Muscle layer of duodenum (tissue), 2 donors: ENCODE results near the gene SLC38A1.

ENCODE experiments used
- H3K27ac ChIP-seq: one replicate; pipeline ENCODE4 v1.7.0; 2013; ENCODE audit warnings: mild to moderate bottlenecking, low read length
- H3K27me3 ChIP-seq: one replicate; pipeline ENCODE4 v1.7.0; 2013; ENCODE audit warnings: low read depth, mild to moderate bottlenecking, control low read depth, low read length
- H3K36me3 ChIP-seq, 2 donors: one replicate each; pipeline ENCODE4 v1.7.0; 2013; ENCODE audit warnings: low read length in 2 of 2, control low read depth in 1 of 2, mild to moderate bottlenecking in 1 of 2; ENCODE audit not compliant: insufficient read depth in 2 of 2, control insufficient read depth in 1 of 2
- H3K4me1 ChIP-seq, 2 donors: one replicate each; pipeline ENCODE4 v1.7.0; 2013; ENCODE audit warnings: low read length in 2 of 2, mild to moderate bottlenecking in 2 of 2, control low read depth in 1 of 2, moderate library complexity in 1 of 2; ENCODE audit not compliant: insufficient read depth in 2 of 2, control insufficient read depth in 1 of 2
- H3K4me3 ChIP-seq, 2 donors: one replicate each; pipeline ENCODE4 v1.7.0; 2013; ENCODE audit warnings: low read length in 2 of 2, low read depth in 1 of 2, mild to moderate bottlenecking in 1 of 2
- H3K9me3 ChIP-seq, 2 donors: one replicate each; pipeline ENCODE4 v1.7.0; 2013; ENCODE audit warnings: low read length in 2 of 2, control low read depth in 1 of 2, mild to moderate bottlenecking in 1 of 2; ENCODE audit not compliant: control insufficient read depth in 1 of 2
- donor health status: healthy.

Gene SLC38A1

DNA sequence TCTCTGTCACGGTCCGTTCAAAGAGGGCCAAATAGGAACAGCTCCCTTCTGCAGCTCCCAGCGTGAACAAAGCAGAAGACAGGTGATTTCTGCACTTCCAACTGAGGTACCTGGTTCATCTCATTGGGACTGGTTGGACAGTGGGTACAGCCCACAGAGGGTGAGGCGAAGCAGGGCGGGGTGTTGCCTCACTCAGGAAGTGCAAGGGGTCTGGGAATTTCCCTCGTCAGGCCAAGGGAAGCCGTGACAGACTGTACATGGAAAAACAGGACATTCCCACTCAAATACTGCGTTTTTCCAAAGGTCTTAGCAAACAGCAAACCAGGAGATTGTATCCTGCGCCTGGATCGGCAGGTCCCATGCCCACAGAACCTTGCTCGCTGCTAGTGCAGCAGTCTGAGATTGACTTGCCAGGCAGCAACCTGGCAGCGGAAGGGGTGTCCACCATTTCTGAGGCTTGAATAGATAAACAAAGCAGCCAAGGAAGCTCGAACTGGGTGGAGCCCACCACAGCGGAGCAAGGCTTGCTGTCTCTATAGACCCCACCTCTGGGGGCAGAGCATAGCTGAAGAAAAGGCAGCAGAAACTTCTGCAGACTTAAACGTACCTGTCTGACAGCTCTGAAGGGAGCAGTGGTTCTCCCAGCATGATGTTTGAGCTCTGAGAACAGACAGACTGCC lies 22.7 kb downstream of the SLC38A1 start:
- H3K4me3 ChIP-seq = no peak overlapping the region
- no peaks in the 10 kb centered on the region for H3K4me1 ChIP-seq
- H3K27me3 ChIP-seq = no peaks in the 10 kb centered on the region
- no peaks in the 10 kb centered on the region for H3K36me3 ChIP-seq
- H3K27ac ChIP-seq = no peak overlapping the region
- H3K9me3 ChIP-seq = no peaks in the 10 kb centered on the region

- Histone ChIP-seq H3K9me3 (no peaks in the 10 kb centered on the region), H3K27ac (no peak overlapping the region), H3K4me3 (no peak overlapping the region), H3K27me3 (no peaks in the 10 kb centered on the region), H3K4me1 (no peaks in the 10 kb centered on the region), H3K36me3 (no peaks in the 10 kb centered on the region)
Measured at GRCh38 chr12:46244997-46245396, 23.8 kb downstream of the SLC38A1 start.

DNA sequence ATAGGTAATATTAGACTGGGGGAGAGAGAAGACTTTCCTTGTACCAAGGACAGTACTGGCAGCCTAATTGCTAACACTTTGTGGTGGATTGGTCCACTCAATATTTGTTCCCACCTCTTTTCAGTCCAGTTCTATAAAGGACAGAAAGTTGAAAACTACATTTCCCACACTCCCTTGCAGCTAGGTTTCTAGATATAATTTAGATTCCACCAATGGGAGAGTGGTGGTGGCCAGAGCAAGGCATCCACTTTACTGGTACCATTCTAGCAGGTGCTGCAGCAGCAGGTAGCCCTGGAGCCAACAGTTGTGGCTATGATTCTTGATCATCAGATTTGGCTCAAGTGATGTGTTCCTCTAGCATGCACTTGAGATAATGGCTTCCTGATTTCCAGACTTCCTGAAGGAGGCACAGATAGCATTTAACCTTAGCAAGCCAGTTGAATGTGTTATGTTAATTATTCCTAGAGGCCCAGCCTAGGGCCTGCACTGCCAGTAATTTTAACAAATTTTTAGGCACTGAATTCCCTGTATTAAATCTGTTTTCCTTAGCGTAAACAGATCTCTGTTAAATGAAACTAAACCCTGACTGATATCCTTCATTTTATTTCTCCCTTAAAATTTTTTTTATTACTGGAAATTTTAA lies 24.4 kb downstream of the SLC38A1 start:
- Histone ChIP-seq H3K9me3 (no peaks in the 10 kb centered on the region), H3K27ac (no peak overlapping the region), H3K4me3 (no peak overlapping the region), H3K36me3 (no peaks in the 10 kb centered on the region), H3K4me1 (no peaks in the 10 kb centered on the region), H3K27me3 (no peaks in the 10 kb centered on the region)

GRCh38 chr12:46242569-46242968 lies 26.3 kb downstream of the SLC38A1 start:
- no peak overlapping the region for H3K4me3 ChIP-seq

GRCh38 chr12:46240436-46240835 lies 28.4 kb downstream of the SLC38A1 start:
- Histone ChIP-seq H3K36me3 (peaks cover 0 to 4% of the 10 kb centered on the region in 2 donors), H3K9me3 (no peaks in the 10 kb centered on the region), H3K4me3 (no peak overlapping the region), H3K27ac (no peak overlapping the region), H3K4me1 (peaks cover 0 to 4% of the 10 kb centered on the region in 2 donors), H3K27me3 (no peaks in the 10 kb centered on the region)

More at GRCh38 chr12:46242569-46242968, 26.3 kb downstream of the SLC38A1 start:
- no peak overlapping the region for H3K27ac ChIP-seq
- H3K27me3 ChIP-seq = no peaks in the 10 kb centered on the region
- H3K4me1 ChIP-seq = peaks cover 0 to 3% of the 10 kb centered on the region in 2 donors
- no peaks in the 10 kb centered on the region for H3K9me3 ChIP-seq
- peaks cover 0 to 4% of the 10 kb centered on the region in 2 donors for H3K36me3 ChIP-seq

- H3K4me3 ChIP-seq = no peak overlapping the region
Measured at GRCh38 chr12:46238821-46239220, 30.0 kb downstream of the SLC38A1 start.

DNA sequence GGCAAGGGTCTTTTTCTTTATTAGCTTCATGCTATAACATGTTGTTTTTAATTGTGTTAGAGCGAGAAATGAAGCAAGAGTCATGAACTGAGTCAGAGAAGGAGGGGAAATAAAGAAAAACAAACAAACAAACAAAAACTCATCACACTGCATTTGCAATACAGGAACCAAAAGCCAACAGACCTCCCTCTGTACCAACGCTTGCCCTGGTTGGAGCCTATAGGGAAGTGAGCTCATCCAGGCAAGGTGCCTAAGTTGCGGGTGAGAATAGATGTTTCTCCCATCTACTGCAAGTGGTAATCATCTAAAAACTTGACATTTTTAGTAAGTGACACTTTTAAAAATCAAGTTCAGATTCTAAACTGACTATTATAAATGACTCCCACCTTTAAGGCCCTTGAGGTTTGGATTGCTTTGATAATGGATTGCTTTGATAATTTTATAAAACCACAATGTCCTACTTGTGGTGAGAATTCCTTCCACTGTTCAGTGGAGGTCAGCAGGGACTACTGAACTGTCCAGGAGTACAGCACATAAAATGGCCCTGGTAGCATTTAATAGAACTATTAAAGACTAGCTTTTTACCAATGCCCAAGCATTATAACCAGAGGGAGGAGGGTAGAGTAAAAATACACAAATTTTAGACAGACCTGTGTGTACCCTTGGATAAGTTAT lies 31.3 kb downstream of the SLC38A1 start:
- no peak overlapping the region for H3K4me3 ChIP-seq
- no peaks in the 10 kb centered on the region for H3K9me3 ChIP-seq
- peaks cover 0 to 4% of the 10 kb centered on the region in 2 donors for H3K36me3 ChIP-seq
- peaks cover 0 to 8% of the 10 kb centered on the region in 2 donors for H3K4me1 ChIP-seq
- H3K27me3 ChIP-seq = no peaks in the 10 kb centered on the region
- no peak overlapping the region for H3K27ac ChIP-seq

More at GRCh38 chr12:46238821-46239220, 30.0 kb downstream of the SLC38A1 start:
- Histone ChIP-seq H3K36me3 (peaks cover 0 to 4% of the 10 kb centered on the region in 2 donors), H3K4me1 (peaks cover 0 to 8% of the 10 kb centered on the region in 2 donors), H3K27ac (no peak overlapping the region), H3K9me3 (no peaks in the 10 kb centered on the region), H3K27me3 (no peaks in the 10 kb centered on the region)

GRCh38 chr12:46234000-46234399 lies 34.8 kb downstream of the SLC38A1 start:
- Histone ChIP-seq H3K4me3 (no peak overlapping the region), H3K27me3 (no peaks in the 10 kb centered on the region), H3K4me1 (peaks cover 0 to 8% of the 10 kb centered on the region in 2 donors), H3K36me3 (peaks cover 0 to 4% of the 10 kb centered on the region in 2 donors), H3K9me3 (no peaks in the 10 kb centered on the region), H3K27ac (no peak overlapping the region)

GRCh38 chr12:46233423-46233822 lies 35.4 kb downstream of the SLC38A1 start:
- Histone ChIP-seq H3K9me3 (no peaks in the 10 kb centered on the region), H3K27ac (no peak overlapping the region), H3K27me3 (no peaks in the 10 kb centered on the region), H3K36me3 (peaks cover 0 to 2% of the 10 kb centered on the region in 2 donors), H3K4me1 (peaks cover 0 to 9% of the 10 kb centered on the region in 2 donors), H3K4me3 (no peak overlapping the region)

GRCh38 chr12:46230983-46231382 lies 37.9 kb downstream of the SLC38A1 start:
- Histone ChIP-seq H3K9me3 (no peaks in the 10 kb centered on the region), H3K36me3 (no peaks in the 10 kb centered on the region), H3K4me3 (no peak overlapping the region)

DNA sequence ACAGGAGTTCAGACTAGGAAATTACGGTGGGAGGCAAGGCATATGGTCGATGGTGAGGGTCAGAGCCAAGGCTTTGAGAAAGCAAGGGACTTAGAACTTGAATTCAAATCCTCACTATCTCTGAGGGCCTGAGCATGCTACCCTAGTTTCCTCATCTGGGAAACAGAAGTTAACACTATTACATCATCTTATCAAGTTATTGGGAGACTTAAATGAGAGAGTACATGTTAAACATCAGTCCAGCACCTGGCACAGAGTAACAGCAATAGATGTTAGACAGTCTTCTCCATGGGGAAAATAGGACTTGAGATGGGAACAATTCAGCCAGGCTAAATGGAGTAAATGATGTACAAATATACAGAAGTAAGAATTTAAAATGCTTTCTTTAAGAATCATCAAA lies 38.5 kb downstream of the SLC38A1 start:
- Histone ChIP-seq H3K4me3 (no peak overlapping the region), H3K27ac (no peak overlapping the region), H3K27me3 (no peaks in the 10 kb centered on the region), H3K9me3 (no peaks in the 10 kb centered on the region), H3K4me1 (peaks cover 0 to 8% of the 10 kb centered on the region in 2 donors), H3K36me3 (no peaks in the 10 kb centered on the region)

More at GRCh38 chr12:46230983-46231382, 37.9 kb downstream of the SLC38A1 start:
- Histone ChIP-seq H3K27me3 (no peaks in the 10 kb centered on the region), H3K4me1 (peaks cover 0 to 11% of the 10 kb centered on the region in 2 donors), H3K27ac (no peak overlapping the region)
